Endodermal cell (in vitro differentiated cells): ENCODE measurements around the gene TRIM62. TPM values are rescaled to one million over a fixed set of nuclear protein-coding genes. Genes with fewer than 3 reads are reported as not detected.
A peak's percentile ranks its signal among the peaks of the same experiment; 100 is the strongest.

ENCODE experiments used
- DNase-seq: peaks from one replicate; pipeline ENCODE4 v3.0.0-alpha.2; 2017
- H3K27ac ChIP-seq: 2 replicates; pipeline ENCODE4 v1.5.1; 2013; ENCODE audit warnings: mild to moderate bottlenecking, low read depth, low read length, moderate library complexity
- H3K27me3 ChIP-seq: 2 replicates; pipeline ENCODE4 v1.6.1; 2013; ENCODE audit warnings: mild to moderate bottlenecking, low read length, moderate library complexity; ENCODE audit not compliant: insufficient read depth, control insufficient read depth, poor library complexity, severe bottlenecking
- H3K36me3 ChIP-seq: 2 replicates; pipeline ENCODE4 v1.7.0; 2013; ENCODE audit warnings: mild to moderate bottlenecking, low read length, moderate library complexity; ENCODE audit not compliant: control insufficient read depth, insufficient read depth
- H3K4me1 ChIP-seq: one replicate; pipeline ENCODE4 v1.7.0; 2013; ENCODE audit warnings: low read length; ENCODE audit not compliant: control insufficient read depth, insufficient read depth
- H3K4me3 ChIP-seq: 2 replicates; pipeline ENCODE4 v1.5.1; 2013; ENCODE audit warnings: mild to moderate bottlenecking, low read length, moderate library complexity
- H3K9ac ChIP-seq: 2 replicates; pipeline ENCODE4 v1.6.1; 2013; ENCODE audit warnings: mild to moderate bottlenecking, low read length, moderate library complexity; ENCODE audit not compliant: poor library complexity, severe bottlenecking; ENCODE audit errors: extremely low read depth
- H3K9me3 ChIP-seq: 2 replicates; pipeline ENCODE4 v1.6.1; 2013; ENCODE audit warnings: mild to moderate bottlenecking, low read length, moderate library complexity; ENCODE audit not compliant: control insufficient read depth
- H3K27ac Mint-ChIP-seq: 2 replicates; pipeline ENCODE4 v1.8.0; 2020; ENCODE audit warnings: mixed read lengths
- H3K27me3 Mint-ChIP-seq: 2 replicates; pipeline ENCODE4 v1.8.0; 2021; ENCODE audit warnings: mild to moderate bottlenecking, mixed read lengths; ENCODE audit not compliant: insufficient read depth
- H3K36me3 Mint-ChIP-seq: 2 replicates; pipeline ENCODE4 v1.8.0; 2020; ENCODE audit warnings: low read depth, mixed read lengths
- H3K4me1 Mint-ChIP-seq: 2 replicates; pipeline ENCODE4 v1.8.0; 2020; ENCODE audit warnings: mixed read lengths
- H3K4me3 Mint-ChIP-seq: 2 replicates; pipeline ENCODE4 v1.8.0; 2020; ENCODE audit warnings: mild to moderate bottlenecking, moderate library complexity, mixed read lengths
- H3K9me3 Mint-ChIP-seq: 2 replicates; pipeline ENCODE4 v1.8.0; 2020; ENCODE audit warnings: mild to moderate bottlenecking, mixed read lengths
- CTCF ChIP-seq: fragments of 200-600 bp; sonication (generic); conservative IDR thresholded peaks from 2 replicates; pipeline ENCODE4 v1.5.0; 2021; ENCODE audit warnings: antibody characterized with exemption, mild to moderate bottlenecking
- WGBS, 2 experiments: methylation state at CpG; one replicate each; pipeline versions ENCODE4 v1.1.5 to v1.1.7; 2013; ENCODE audit warnings: missing lambda C conversion rate in 2 of 2, mixed read lengths in 1 of 2; ENCODE audit not compliant: insufficient coverage in 1 of 2, insufficient read length in 1 of 2; 5-methylcytosine and 5-hydroxymethylcytosine counted together
- total RNA-seq, 2 donors: library from RNA; stranded (reverse); fragmentation: NEBNext Ultra II Directional in 1 of 2; extraction: Animal tissue kit (Norgen Biotek cat#: 25700) in 1 of 2; gene quantifications; 2 replicates in 1 of 2; 3 replicates in 1 of 2; pipeline ENCODE4 v1.2.1, GENCODE V29; 2021

Gene TRIM62
- total RNA-seq, 2 donors from 2014 or later: 5.1 to 6.0 TPM

- Mint-ChIP-seq H3K9me3 (peaks cover 6% of the 10 kb centered on the region), H3K36me3 (no peaks in the 10 kb centered on the region), H3K4me1 (peaks cover 8% of the 10 kb centered on the region), H3K27me3 (peaks cover 5% of the 10 kb centered on the region), H3K4me3 (no peak overlapping the region), H3K27ac (no peak overlapping the region)
- Histone ChIP-seq H3K36me3 (no peaks in the 10 kb centered on the region), H3K27ac (no peak overlapping the region), H3K27me3 (no peaks in the 10 kb centered on the region), H3K9me3 (no peaks in the 10 kb centered on the region), H3K9ac (no peak overlapping the region), H3K4me1 (peaks cover 4% of the 10 kb centered on the region), H3K4me3 (no peak overlapping the region)
- no peak for TF ChIP-seq CTCF
- 94% methylated on average over 1 of the region's 2 CpGs; no CpG with 5 or more reads in 1 of the 2 experiments for WGBS, 2 experiments
- no peak for DNase-seq
These were observed 50.7 kb downstream of the TRIM62 start for GRCh38 chr1:33131191-33131590.

GRCh38 chr1:33130297-33130696 lies 51.5 kb downstream of the TRIM62 start:
- 81 to 84% methylated on average over 3 to 4 of the region's 4 CpGs for WGBS, 2 experiments
- Mint-ChIP-seq H3K4me3 (no peak overlapping the region), H3K36me3 (peaks cover 4% of the 10 kb centered on the region), H3K4me1 (peaks cover 8% of the 10 kb centered on the region), H3K27me3 (peaks cover 14% of the 10 kb centered on the region), H3K9me3 (peaks cover 7% of the 10 kb centered on the region), H3K27ac (no peak overlapping the region)
- no peak for TF ChIP-seq CTCF
- Histone ChIP-seq H3K4me3 (no peak overlapping the region), H3K9me3 (no peaks in the 10 kb centered on the region), H3K9ac (no peak overlapping the region), H3K27ac (no peak overlapping the region), H3K36me3 (no peaks in the 10 kb centered on the region), H3K4me1 (peaks cover 4% of the 10 kb centered on the region), H3K27me3 (no peaks in the 10 kb centered on the region)
- peak; percentile 23 for DNase-seq

GRCh38 chr1:33128781-33129180 lies 53.1 kb downstream of the TRIM62 start:
- no peak overlapping the region for H3K27ac ChIP-seq
- H3K9me3 Mint-ChIP-seq: peaks cover 8% of the 10 kb centered on the region
- no peaks in the 10 kb centered on the region for H3K9me3 ChIP-seq
- no peaks in the 10 kb centered on the region for H3K36me3 ChIP-seq
- H3K27ac Mint-ChIP-seq: no peak overlapping the region
- no peak overlapping the region for H3K9ac ChIP-seq
- DNase-seq: peak; percentile 52
- H3K4me1 Mint-ChIP-seq: peaks cover 8% of the 10 kb centered on the region
- H3K27me3 Mint-ChIP-seq: peaks cover 25% of the 10 kb centered on the region
- no peak overlapping the region for H3K4me3 Mint-ChIP-seq
- no peak for TF ChIP-seq CTCF
- H3K27me3 ChIP-seq: no peaks in the 10 kb centered on the region
- H3K4me1 ChIP-seq: peaks cover 4% of the 10 kb centered on the region
- H3K36me3 Mint-ChIP-seq: peaks cover 6% of the 10 kb centered on the region
- H3K4me3 ChIP-seq: no peak overlapping the region
- 66 to 77% methylated on average over 3 to 4 of the region's 4 CpGs for WGBS, 2 experiments
